CD4-positive, alpha-beta T cell treated with Interleukin-15 for 1 hour (primary cell): Measurements from ENCODE around the gene BRD8.
"Not testable (repeated sequence)": the region's sequence is repeated elsewhere in the genome, so short reads cannot be mapped to it uniquely, and the experiment has no call there.

Experiments used
- DNase-seq: peaks from one replicate; pipeline ENCODE4 v3.0.0-alpha.2; 2020

Gene BRD8

DNA sequence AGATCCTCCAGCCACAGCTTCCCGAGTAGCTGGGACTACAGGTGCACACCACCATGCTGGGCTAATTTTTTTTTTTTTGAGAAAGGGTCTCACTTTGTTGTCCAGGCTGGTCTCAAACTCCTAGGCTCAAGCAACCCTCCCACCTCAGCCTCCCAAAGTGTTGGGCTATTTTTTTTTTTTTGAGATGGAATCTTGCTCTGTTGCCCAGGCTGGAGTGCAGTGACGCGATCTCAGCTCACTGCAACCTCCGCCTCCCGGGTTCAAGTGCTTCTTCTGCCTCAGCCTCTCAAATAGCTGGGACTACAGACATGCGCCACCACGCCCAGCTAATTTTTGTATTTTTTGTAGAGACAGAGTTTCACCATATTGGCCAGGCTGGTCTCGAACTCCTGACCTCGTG lies 22.5 kb downstream of the BRD8 start:
- not testable (repeated sequence) for DNase-seq

DNA sequence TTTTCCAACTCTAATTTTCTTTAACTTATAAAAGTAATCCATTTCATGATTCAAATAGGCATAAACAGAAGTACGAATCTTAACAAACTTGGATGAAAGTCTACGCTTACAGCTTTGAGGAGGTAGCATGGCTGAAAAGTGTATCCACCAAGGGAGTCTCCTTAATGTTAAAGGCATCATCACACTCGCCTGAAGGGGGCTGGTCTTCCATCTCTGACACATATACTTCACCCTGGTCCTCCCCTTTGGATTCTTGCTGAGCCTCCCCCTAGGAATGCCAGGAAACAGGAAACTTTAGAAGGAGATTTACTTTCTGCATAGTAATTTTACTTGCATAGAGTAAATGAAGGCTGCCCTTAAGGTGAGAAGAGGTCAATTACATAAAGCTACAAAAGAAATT lies 28.9 kb downstream of the BRD8 start:
- DNase-seq = no peak

DNA sequence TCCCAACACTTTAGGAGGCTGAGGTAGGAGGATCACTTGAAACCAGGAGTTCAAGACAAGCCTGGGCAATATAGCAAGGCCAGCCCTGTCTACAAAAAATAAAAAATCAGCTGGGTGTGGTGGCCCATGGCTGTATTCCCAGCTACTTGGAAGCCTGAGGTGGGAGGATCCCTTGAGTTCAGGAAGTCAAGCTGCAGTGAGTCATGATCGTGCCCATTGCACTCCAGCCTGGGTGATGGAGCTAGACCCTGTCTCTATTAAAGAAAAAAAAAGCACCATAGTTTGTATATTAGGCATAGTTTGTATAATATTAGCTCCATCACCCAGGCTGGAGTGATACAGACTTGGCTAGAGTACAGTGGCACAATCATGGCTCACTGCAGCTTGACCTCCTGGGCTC lies 29.6 kb downstream of the BRD8 start:
- DNase-seq = no peak

DNA sequence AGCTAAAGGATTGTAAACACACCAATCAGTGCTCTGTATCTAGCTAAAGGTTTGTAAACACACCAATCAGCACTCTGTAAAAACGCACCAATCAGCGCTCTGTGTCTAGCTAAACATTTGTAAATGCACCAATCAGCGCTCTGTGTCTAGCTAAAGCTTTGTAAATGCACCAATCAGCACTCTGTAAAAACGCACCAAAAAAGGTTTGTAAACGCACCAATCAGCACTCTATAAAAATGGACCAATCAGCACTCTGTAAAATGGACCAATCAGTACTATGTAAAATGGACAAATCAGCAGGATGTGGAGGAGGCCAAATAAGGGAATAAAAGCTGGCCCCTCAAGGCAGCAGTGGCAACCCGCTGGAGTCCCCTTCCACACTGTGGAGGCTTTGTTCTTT lies 34.9 kb downstream of the BRD8 start:
- not testable (repeated sequence) for DNase-seq

DNA sequence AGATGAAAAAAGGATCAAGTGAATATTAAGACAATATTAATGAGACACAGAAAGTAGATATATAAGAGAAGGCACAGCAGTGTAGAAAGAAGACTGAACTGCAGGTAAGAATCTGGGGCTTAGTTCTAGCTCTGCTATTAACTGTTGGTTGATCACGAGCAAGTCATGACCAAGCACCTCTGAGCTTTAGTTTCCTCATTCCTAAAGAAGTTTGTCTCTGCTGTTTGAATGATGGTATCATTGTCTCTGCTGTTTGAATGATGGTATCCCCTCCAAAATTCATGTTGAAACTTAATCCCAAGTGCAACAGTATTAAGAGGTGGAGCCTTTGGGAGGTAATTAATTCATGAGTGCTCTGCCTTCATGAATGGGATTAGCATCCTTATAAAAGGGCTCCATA lies 36.7 kb downstream of the BRD8 start:
- DNase-seq = no peak

DNA sequence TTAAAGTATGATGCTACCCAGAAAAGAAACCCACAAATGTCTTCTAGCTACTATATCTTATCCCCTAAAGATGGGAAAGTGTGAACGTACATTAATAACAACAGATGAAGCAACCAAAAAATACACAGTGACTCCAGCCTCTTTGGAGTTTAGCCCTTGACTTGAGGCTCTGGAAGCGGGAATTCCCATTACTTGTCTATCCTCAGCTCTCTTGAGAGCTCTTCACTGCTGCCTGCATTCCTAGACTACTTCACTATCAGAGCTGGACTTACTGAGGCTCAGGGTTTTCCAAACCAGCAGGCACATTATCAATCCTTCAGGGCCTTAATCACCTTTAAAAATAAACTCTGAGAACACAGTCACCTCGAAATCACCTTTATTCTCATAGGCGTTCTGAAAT lies 38.2 kb downstream of the BRD8 start:
- DNase-seq = no peak

DNA sequence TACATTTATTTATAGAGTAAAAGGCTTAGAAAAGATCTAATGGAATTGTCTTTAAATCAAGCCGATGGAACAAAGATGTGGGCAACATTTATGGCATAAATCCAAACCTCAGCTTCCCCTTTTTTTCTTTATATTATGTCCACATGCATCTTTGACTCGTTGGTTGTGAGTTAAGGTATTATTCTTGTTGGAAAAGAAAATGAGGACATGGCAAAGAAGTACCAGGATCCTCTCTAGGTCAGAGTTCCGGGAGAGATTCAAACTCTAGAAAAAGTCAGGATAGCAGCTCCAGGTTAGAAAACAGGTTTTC lies 38.7 kb downstream of the BRD8 start:
- DNase-seq = no peak

DNA sequence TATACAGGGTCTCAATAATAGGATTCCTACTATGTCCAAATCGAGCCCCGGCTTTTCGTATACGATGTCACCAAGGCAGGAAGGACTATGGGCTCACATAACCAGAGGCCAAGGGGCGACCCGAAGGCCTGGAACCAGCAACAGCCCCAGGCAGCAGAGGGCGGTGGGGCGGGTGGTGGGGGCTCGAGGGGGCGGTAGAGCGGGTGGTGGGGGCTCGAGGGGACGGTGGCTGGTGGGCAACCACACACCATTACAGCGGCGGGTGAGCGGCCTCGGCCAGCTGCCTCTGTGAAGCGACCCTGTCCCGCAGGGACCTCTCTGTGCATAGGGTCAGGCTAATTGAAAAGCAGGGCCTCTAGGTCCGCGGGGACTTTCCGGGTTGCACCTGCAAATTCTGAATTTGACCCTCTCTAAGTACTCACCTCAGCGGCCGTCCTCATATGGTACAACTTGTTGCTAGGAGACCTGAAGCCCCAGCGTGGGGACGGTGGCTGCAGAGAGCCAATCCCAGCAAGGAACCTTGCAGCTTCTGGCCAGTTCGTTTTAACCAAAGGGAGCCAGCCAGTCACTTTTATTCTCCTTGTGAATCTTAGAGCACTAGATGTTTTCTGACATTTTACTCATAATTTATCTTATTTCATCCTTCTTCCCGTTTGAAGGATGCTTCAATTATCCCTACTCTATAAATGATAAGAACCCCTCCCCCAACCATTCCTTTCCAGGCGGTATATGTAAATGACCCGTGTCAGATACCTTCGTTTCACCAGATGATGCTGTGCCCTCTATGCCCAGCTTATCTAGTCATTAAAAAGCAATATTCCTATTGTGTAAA lies 39.3 kb downstream of the BRD8 start, which contains the start of gene NME5:
Gene NME5, minus strand, starts transcription at position 480 of the 832 bp plus-strand sequence. CDS start 648 bp downstream, outside the sequence.
- DNase-seq = no peak

DNA sequence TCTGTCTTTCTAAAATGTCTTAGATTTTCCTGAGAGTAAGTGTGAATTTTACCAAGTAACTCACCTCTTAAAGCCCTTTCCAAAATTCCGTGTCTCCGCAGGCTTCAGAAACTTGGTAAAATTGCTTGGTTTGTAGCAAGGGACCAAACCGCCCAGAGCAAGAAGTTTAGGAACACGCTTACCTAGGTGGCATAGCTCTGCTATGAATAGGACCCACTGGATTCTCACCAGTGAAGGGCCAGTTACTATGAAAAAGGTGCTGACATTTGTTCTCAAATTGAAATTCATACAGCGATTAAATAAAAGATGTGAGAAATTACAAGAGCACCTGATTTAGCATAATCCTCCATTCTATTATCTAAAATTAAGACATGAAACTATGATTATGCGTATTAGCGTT lies 45.9 kb downstream of the BRD8 start:
- DNase-seq = no peak

DNA sequence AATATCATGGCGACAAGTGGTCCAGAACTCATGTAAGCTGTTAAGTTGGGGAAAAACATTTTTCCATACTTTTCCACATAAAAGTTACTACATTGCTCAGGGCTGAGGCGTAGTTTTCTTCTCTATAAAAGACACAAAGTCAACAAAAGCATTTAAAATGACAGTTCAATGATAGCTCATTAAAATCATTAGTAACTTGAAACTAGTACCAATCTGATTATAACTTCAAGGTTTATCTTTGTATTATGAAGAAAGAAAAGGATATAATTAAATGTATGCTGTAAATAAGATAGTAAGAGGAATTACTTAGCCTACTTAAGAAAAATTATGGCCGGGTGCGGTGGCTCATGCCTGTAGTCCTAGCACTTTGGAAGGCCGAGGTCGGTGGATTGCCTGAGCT lies 49.1 kb downstream of the BRD8 start:
- DNase-seq = no peak

DNA sequence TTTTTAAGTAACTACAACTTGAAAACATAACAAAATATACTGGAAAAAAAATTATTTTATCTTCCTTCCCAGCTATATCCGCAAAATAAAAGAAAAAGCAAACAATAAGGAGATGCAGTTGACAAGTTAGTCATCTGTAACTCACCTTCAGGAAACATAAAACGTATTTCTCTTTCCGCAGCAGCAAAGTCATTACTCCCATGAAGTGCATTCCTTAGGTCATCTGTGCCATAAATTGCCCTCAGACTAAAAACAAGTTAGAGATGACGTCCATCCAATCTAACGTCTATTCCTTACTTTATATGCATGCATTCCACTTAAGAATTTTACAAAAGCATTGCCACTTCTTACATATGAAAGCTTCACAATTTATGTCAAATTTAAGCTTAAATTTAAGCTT lies 50.1 kb downstream of the BRD8 start:
- no peak for DNase-seq

DNA sequence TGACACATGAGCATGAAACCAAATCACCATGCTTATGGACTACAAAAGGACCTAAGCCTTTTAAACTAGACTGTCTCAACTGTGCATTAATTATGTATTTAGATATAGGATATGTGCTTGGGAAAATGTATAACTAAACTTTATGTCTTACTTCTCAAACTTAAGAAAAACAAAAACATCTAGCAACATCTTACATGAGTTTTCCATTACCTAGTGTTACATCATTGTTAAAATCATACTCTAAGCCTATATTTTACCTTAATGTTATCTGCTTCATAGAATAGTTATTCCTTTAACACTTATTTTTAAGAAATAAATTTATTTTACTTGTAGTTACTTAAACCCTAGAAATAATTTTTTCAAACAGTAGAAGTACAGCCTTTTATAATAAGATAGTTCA lies 63.2 kb downstream of the BRD8 start:
- no peak for DNase-seq

DNA sequence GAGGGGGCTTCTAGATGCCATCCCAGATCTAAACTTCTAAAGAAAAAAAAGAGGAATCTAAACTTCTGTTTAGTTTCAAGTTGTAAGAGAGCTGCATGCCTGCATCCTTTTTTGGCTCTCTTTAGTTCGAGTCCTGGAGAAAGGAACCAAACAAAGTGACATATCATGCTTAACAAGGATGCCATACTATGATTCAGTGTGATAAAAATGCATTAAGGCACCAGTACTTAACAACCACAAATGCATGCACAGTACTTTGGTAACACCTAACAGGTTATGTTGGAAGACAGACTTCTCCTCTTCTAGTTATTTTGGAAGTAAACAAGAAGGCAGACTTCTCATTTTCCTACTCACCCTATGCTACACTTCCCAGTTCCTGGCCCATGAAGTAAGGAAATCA lies 66.5 kb downstream of the BRD8 start:
- DNase-seq = no peak

DNA sequence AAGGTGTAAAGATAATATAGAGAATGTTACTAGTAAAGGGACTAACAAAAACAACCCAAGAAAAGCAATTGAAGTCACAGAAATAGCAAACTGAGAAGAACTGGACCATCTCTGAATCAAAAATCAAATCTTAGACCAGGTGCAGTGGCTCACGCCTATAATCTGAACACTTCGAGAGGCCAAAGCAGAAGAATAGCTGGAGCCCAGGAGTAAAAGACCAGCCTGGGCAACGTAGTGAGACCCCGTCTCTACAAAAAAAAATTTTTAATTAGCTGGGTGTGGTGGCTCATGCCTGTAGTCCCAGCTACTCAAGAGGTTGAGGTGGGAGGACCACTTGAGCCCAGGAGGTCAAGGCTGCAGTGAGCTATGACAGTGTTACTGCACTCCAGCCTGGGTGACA lies 67.2 kb downstream of the BRD8 start:
- no peak for DNase-seq

DNA sequence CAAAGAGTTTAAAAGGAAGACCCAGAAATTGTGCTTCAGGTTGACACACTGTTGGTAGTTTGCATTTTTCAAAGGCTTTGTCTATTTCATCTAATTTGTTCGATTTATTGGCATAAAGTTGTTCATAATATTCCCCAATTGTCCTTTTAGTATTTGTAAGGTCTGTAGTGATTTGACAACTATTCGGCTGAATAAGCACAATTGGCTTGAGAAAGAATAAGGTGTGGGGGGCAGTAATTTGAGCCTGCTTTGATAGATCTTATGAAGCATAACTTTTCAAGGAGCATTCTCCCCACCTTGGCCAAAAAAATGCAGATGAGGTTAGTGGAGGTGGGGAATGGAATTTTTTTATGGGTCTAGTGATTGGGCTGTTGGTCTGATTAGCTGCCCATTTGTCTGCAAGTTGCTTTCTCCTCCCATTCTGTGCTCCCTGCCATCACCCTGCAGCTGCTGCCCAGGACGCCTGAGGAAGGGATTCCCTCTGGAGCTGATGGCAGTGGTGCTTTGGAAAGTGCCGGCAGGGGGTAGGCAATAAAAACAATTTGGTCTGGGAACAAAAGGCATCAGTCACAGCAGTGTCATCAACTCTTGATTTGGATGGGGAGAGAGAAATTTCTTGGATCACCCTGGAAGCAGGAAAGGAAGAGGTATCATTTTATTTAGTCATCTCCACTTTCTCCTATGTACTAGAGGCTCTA lies 68.0 kb downstream of the BRD8 start:
- no peak for DNase-seq

DNA sequence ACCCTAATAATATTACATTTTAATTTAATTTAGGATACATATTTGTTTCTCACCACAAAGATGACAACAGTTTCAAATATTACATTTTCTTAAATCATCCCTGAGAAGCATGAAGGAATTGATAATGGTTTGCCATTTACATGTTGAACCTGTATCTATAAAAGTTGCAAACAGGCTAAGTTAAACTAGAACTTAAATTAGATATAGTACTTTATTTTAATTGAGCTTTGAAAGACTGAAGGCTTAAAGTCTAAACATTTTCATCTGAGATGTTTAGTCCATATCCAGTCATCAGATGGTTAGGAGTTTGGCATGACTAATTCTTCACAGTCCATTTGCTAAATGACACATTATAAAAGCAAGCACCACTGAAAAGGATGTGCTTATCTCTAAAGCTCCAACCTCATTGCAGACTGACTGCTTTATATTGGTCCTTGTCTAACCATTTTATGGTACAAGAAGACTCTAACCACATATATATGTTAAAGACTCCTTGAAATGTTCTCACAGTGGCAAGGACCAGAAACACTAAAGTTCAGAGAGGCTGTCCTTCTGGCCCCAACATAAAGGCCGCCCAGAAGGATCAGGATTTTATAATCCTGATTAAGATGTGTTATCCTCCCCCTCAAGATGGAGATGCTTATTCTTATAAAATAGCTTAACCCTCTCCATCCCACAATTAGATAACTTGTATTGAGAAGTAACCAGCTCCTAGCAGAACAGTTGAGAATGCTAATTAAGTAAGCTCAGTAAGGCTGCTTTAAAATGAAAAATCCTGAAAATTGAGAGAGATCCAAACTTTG lies 68.8 kb downstream of the BRD8 start:
- no peak for DNase-seq

DNA sequence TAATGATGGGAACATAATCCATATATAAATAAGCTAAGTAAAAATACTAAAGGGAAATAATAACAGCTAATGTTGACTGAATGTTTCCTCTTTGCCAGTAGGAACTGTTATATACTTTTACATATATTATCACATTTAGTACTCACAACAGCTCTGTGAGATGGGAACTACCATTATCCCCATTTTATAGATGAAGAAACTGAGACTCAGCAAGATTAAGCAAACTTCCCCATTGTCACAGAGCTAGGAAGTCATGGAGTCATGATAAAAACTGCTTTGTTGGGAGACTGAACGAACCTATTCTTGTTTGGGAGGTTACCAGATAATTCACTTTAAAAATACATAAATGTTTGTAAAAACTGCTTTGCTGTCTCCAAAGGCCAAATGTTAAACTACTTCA lies 71.2 kb downstream of the BRD8 start:
- DNase-seq = no peak

DNA sequence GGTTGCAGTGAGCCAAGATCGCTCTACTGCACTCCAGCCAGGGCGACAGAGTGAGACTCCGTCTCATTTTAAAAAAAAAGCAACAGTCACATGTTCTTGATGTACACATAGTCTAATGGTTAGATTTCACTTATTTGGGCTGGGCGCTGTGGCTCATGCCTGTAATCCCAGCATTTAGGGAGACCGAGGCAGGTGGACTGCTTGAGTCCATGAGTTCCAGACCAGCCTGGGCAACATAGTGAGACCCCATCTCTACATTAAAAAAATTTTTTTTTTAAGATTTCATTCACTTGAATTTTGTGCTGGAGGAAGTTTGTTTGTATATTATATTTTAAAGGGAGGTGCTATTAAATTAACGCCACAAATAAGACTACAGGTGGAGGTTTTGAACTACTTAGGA lies 72.7 kb downstream of the BRD8 start:
- DNase-seq = no peak

DNA sequence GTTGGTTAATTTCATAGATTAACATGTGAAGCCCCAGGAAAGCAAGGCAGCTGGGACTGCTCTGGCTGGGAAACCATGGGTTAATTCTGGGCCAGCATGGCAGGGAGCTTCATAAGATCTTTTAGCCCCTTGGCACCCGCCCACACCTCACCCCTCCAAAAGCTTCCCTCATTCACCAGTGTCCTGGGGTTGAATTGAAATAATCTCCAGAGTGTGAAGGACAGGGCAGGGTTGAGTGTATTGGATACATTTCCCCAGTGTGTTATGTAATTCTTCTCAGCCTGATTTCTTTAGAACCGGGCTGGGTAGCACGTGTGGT lies 75.2 kb downstream of the BRD8 start:
- no peak for DNase-seq

DNA sequence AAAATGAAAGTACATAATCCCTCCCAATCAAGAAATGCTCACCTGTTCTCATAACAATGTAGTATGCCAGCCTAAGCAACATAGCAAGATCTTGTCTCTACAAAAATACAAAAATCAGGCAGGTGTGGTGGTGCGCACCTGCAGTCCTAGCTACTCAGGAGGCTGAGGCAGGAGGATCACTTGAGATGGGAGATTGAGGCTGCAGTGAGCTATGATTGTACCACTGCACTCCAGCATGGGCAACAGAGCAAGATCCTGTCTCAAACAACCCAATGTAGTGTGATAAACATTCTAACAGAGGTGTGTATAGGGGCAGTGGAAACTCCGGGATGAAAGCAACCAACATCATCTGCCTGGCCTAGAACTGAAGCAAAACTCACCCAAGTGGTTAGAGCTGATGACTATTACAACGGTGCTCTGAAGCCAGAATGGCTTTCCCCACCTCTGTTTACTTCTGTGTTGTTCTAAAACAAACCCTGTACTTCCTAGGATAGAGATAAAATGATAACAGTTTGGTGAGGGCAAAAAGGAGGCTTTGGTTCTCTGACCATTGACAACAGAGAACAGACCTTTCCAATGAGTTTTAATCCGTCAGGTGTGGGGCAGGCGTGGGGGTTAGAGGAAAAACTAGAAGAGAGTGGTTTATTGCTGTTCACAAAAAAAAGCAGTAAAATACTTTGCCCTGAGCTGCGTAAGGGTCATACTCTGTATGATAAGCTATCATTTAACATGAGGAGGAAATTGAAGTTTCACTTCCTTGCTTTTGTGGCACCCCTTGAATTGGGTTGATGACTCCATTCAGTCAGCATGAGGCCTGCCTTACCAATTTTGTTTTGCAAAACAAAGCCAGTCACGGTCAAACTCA lies 75.7 kb downstream of the BRD8 start:
- DNase-seq = no peak

DNA sequence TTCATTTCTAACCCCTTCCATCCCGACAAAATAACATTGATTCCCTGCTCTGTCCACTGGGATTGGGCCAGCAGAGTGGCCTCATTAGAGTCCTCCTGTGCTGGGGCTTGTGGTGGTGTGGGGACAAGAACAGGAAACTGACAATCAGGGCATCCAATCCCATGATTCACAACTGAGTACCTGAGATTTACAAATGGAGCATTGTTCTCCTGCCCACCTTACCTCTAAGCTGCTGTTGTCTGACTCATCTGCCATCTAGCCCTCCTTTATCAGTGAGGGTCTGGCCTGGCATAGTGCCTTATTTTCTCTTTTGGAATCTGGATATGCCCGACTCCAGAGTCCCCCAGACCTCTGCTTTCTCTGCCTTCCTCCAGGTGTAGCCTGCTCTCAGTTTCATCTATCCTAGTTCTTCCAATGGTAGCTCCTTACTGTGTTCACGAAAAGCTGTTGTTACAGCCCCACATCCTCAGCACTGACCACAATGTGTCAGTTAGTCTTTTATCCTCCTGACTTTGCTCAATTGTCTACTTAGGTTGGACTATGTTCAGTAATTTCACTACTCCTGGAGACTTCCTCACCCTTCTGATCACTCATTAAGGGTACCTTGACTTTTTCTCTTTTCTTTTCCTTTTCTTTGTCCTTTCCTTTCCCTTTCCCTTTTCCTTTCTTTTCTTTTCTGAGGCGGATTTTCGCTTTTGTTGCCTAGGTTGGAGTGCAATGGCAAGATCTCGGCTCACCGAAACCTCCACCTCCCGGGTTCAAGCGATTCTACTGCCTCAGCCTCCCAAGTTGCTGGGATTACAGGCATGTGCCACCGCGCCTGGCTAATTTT lies 81.2 kb downstream of the BRD8 start:
- DNase-seq = no peak

DNA sequence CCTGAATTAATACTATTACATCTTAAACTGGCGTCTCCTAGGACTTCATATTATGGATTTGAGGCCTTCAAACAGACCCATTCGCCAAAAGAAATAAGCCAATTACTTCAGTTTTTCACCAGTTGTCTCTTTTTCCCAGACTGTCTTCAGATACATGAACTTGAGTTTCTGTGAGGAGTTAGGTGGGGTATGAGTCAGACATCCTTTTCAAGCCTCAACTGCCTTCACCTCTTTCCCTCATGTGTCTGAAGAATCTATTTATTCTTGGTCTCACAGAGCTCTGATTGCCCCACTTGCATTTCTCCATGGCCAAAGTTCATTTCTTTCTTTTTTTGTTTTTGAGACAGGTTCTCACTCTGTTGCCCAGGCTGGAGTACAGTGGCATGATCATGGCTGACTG lies 82.1 kb downstream of the BRD8 start:
- DNase-seq = no peak
